ENCODE data around the gene CASQ2. TPM values are rescaled to one million over a fixed set of nuclear protein-coding genes. Genes with fewer than 3 reads are reported as not detected.

CASQ2 gene
- total RNA-seq = 0.54 TPM in 1 of 2 replicates, not detected in the other

DNA sequence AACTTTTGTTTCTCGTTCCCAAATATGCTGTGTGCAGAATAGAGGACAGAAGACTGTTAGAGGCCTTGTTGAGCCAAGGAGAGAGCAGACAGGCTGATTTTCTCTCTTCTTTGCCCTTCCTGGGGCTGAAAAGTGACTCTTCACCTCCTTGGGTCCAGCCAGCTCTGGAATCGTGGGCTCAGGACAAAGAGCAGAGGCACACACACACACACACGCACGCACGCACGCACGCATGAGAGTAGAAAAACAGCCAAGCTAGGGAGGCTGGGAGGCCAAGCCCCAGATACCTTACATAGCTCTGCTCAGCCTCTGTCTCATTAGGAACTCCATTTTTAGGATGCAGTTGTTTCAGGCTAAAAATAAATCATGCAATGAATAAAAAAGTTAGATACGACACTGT is at the start of gene CASQ2:
Gene CASQ2, minus strand, starts transcription at position 166 of the 400 bp plus-strand sequence. CDS start 173 bp downstream, outside the sequence.

Other genes starting within 250 kb of the CASQ2 start
- gene VANGL1, start 126.7 kb downstream of the CASQ2 start, total RNA-seq = 2.7 and 14.3 TPM in 2 replicates
- gene NHLH2, start 72.4 kb upstream of the CASQ2 start, total RNA-seq = under 0.01 TPM in 1 of 2 replicates, not detected in the other
- gene SLC22A15, start 207.8 kb upstream of the CASQ2 start, total RNA-seq = 3.9 and 8.8 TPM in 2 replicates